Measurements from ENCODE around the gene AP2M1. TPM values are rescaled to one million over a fixed set of nuclear protein-coding genes. Genes with fewer than 3 reads are reported as not detected.
A peak's percentile ranks its signal among the peaks of the same experiment; 100 is the strongest.

The AP2M1 gene
- total and polyA plus RNA-seq, 2 donors (not counting 3 experiments of a cell fraction or from before 2014, with no cell fraction given) = 431 to 602 TPM

- Histone ChIP-seq H3K27ac (ENCODE audit: insufficient read depth, low read depth, low read length) (peak overlapping the region; percentile 64), H3K4me2 (ENCODE audit: insufficient read depth, low read length) (peak overlapping the region; percentile 33), H3K4me3 (replicated peaks in 1 of 3; ENCODE audit: insufficient read depth in 1 of 3, low read depth in 1 of 3, low read length in 3 of 3) (no peak overlapping the region), H3K9me1 (replicated peaks; ENCODE audit: control insufficient read depth, extremely low read depth, insufficient read depth, low read length) (no peaks in the 10 kb centered on the region), H3K27me3 (ENCODE audit: control insufficient read depth in 2 of 2, insufficient read depth in 2 of 2, low read length in 2 of 2) (no peaks in the 10 kb centered on the region), H3K79me2 (ENCODE audit: control insufficient read depth, insufficient read depth, low read length) (peaks cover 25% of the 10 kb centered on the region), H3K9me3 (replicated peaks; ENCODE audit: control insufficient read depth, insufficient read depth, low read length) (no peaks in the 10 kb centered on the region), H3K4me1 (ENCODE audit: control insufficient read depth, extremely low read depth, insufficient read depth, low read length) (peaks cover 22% of the 10 kb centered on the region), H3K9ac (replicated peaks; ENCODE audit: extremely low read depth, insufficient read depth, low read length) (peak overlapping the region; percentile 37), H3K36me3 (ENCODE audit: control insufficient read depth in 2 of 2, extremely low read depth in 1 of 2, insufficient read depth in 2 of 2, low read length in 2 of 2) (peaks cover 30 to 58% of the 10 kb centered on the region in 2 experiments), H4K20me1 (replicated peaks; ENCODE audit: control insufficient read depth, extremely low read depth, insufficient read depth, low read length) (no peaks in the 10 kb centered on the region), H2AFZ (ENCODE audit: low read depth, low read length) (no peak overlapping the region)
- no peak for DNase-seq (ENCODE audit: low read depth, low spot score)
- BruUV-seq (replicated peaks) = no TSS peak
- FAIRE-seq = peak; percentile 33
- intact Hi-C loops (cut with micrococcal nuclease) = loop anchor here (1.0 to 5.0 kb wide), 4 partner anchors 8 to 166 kb away; partner anchors contain the start of gene VWA5B2
- POLR2A ChIA-PET = interaction anchor here (1.2 kb wide), 1 partner anchor 11 kb away, joined by 5 read pairs; no protein-coding TSS in a partner anchor
- CTCF ChIA-PET = interaction anchor here (0.7 to 3.7 kb wide), 7 partner anchors 8 to 289 kb away, joined by 3 to 25 read pairs (median 4); partner anchors contain the start of gene AP2M1
- no peak for TF ChIP-seq JUN (IDR thresholded peaks at IDR 0.05; ENCODE audit: borderline replicate concordance, insufficient read depth, insufficient read length, low read depth)
- TF ChIP-seq MYC (IDR thresholded peaks at IDR 0.05; ENCODE audit: low read depth, low read length) = no peak
- TF ChIP-seq GATA2 (IDR thresholded peaks at IDR 0.05; ENCODE audit: insufficient read depth, insufficient read length, low read depth, low read length) = no peak
- no peak for TF ChIP-seq MAX (IDR thresholded peaks at IDR 0.05; ENCODE audit: insufficient read depth, insufficient read length)
- no peak for TF ChIP-seq CTCF (IDR thresholded peaks at IDR 0.05; ENCODE audit: extremely low read depth in 1 of 2, insufficient read depth in 1 of 2, low read depth in 1 of 2, low read length in 2 of 2)
- TF ChIP-seq POLR2A (IDR thresholded peaks at IDR 0.05; ENCODE audit: low read depth, low read length) = no peak
- TF ChIP-seq POLR2AphosphoS5 (IDR thresholded peaks at IDR 0.05; ENCODE audit: insufficient read depth, low read depth, low read length) = no peak
- no peak for TF ChIP-seq EZH2 (IDR thresholded peaks at IDR 0.05; ENCODE audit: borderline replicate concordance, low read depth, low read length, severe bottlenecking)
- TF ChIP-seq FOS (IDR thresholded peaks at IDR 0.05; ENCODE audit: borderline replicate concordance, insufficient read depth, low read length) = no peak
- dilution Hi-C loops (cut with MboI; ENCODE audit: extremely low pct_ligation_motif_present, low sequenced_read_pairs) = no loop called here
These were observed 10.0 kb downstream of the AP2M1 start for GRCh38 chr3:184184546-184185230.

Measured in endothelial cell of umbilical vein (primary cell).